Erythroblast (primary cell): ENCODE measurements around the gene TRAPPC2L.
"Not testable (repeated sequence)": the region's sequence is repeated elsewhere in the genome, so short reads cannot be mapped to it uniquely, and the experiment has no call there.

Source experiments
- DNase-seq, 2 experiments: peaks; one replicate each; lab custom pipeline; 2025; lab: John Stamatoyannopoulos, UW
- GATA1 ChIP-seq: IDR thresholded peaks from 2 replicates; pipeline ENCODE4 v1.6.1; 2011; ENCODE audit warnings: low read depth, mild to moderate bottlenecking, control low read depth, low read length, moderate library complexity
- POLR2A ChIP-seq: IDR thresholded peaks from 2 replicates; pipeline ENCODE4 v1.6.1; 2011; ENCODE audit warnings: mild to moderate bottlenecking, low read length

TRAPPC2L gene

DNA sequence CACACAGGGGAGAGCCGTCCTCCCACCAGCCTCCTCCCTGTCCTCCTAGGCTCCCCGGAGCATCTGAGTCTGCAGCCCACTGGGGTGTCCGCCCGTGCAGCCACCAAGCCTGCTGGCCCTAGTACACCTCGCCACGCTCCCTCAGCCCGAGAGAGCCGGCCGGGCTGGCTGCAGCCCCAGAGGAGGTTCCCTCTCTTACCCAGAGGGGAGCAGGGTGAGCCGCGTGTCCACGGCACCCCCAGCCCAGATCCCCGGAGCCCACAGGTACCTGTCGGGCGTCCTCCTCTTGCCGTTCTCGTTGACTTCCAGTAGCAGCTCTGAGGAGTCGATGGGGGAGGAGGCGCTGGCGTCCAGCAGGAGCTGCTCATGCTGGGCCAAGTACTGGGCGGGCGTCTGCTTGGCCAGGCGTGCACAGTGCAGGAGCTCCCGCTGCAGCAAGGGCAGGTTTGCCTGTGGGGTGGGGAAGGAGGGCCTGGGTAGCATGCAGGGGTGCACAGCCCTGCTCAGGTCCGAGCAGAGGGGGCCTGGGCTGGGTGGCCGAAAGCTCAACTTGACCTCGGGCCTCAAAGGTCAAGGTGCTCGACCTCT is 28.9 kb downstream of the TRAPPC2L start:
- no peak for DNase-seq
- TF ChIP-seq POLR2A (no peak), GATA1 (no peak)

GRCh38 chr16:88886420-88886844 is 29.5 kb downstream of the TRAPPC2L start:
- no peak for DNase-seq
- no peak for TF ChIP-seq GATA1
- TF ChIP-seq POLR2A = no peak

DNA sequence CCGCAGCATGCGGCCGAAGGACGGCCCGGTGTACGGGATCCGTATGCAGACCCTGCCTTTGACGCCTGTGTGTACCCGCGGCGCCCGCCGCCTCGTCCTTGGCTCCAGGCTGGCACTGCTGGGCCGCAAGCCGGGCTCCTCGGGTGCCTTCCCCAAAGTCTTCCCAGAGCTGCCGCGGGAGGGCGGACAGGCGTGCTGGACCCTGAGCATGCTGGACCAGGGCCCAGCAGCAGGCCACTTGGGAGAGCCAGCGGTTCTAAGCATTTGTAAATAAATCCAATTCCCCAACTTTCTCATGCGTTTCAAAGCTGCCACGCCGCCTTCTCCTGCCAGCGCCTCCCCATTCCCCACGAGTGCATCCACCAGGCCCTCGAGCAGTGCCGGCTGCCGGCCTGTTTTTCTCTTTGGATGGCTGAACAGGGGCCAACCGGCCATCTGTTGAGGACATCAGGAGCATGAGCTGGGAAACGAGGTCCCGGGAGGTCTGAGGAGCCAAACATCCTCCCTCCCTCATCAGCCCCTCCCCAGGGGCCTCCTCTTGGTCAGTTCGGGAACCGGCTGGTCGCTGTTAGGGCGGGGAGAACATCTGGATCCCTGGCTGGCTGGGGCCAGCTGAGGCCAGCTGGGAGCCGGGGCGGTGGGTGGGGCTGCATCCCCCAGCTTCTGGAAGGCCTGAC is 30.1 kb downstream of the TRAPPC2L start:
- TF ChIP-seq GATA1 (no peak), POLR2A (no peak)
- no peak for DNase-seq

GRCh38 chr16:88888057-88888456 is 31.1 kb downstream of the TRAPPC2L start:
- DNase-seq = no peak
- no peak for TF ChIP-seq POLR2A
- TF ChIP-seq GATA1 = no peak

GRCh38 chr16:88888461-88889387 is 31.8 kb downstream of the TRAPPC2L start:
- DNase-seq = peak in 1 of 2 experiments; percentile 45
- TF ChIP-seq POLR2A (no peak), GATA1 (no peak)

DNA sequence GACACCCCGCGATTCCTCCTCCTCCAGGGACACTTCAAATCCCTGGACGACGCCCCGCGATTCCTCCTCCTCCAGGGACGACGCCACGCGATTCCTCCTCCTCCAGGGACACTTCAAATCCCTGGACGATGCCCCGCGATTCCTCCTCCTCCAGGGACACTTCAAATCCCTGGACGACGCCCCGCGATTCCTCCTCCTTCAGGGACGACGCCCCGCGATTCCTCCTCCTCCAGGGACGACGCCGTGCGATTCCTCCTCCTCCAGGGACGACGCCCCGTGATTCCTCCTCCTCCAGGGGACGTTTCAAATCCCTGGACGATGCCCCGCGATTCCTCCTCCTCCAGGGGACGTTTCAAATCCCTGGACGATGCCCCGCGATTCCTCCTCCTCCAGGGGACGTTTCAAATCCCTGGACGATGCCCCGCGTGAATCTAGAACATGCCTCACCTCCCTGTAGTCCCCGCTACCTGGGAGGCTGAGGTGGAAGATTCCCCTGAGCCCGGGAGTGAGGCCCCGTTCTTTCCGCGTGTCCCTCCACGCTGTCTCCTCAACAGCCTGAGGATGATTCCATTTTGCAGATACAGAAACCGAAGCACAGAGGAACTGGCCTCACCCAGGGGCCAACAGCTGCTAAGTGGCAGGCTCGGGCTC is 32.9 kb downstream of the TRAPPC2L start:
- DNase-seq = not testable (repeated sequence)

GRCh38 chr16:88891083-88891482 is 34.2 kb downstream of the TRAPPC2L start:
- no peak for DNase-seq
- TF ChIP-seq POLR2A (no peak), GATA1 (no peak)

DNA sequence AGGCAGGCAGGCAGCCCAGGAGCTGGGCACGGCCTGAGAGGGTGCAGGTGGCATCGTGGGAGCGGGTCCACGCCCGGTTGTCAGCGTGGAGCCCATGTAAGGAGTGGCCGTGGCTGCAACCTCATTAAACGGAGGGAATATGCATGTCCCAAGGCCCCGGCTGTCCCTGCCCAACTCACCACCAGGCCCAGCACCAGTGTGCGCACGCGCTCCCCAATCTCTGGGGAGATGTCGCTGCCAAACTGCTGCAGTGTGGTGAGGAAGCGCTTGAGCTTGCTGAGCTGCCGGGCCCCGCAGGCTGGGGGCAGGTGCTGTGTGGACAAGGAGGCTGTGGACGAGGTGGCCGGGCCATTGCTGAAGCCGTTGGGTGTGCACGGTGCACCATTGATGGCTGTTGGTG is 35.1 kb downstream of the TRAPPC2L start:
- no peak for DNase-seq
- TF ChIP-seq GATA1 (no peak), POLR2A (no peak)

- TF ChIP-seq GATA1 (no peak), POLR2A (no peak)
Measured at GRCh38 chr16:88893127-88893968, 36.4 kb downstream of the TRAPPC2L start.

DNA sequence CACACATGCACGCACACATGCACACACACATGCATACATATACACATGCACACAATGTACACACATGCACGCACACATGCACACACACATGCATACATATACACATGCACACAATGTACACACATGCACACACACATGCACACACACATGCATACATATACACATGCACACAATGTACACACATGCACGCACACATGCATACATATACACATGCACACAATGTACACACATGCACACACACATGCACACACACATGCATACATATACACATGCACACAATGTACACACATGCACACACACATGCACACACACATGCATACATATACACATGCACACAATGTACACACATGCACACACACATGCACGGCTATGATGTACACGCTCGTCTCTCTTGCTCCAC is 37.3 kb downstream of the TRAPPC2L start:
- not testable (repeated sequence) for DNase-seq

More at GRCh38 chr16:88893127-88893968, 36.4 kb downstream of the TRAPPC2L start:
- DNase-seq = no peak

GRCh38 chr16:88894681-88895300 is 37.9 kb downstream of the TRAPPC2L start:
- no peak for TF ChIP-seq POLR2A
- no peak for TF ChIP-seq GATA1
- no peak for DNase-seq

- TF ChIP-seq GATA1 (no peak), POLR2A (no peak)
- DNase-seq = no peak
Measured at GRCh38 chr16:88895335-88895734, 38.4 kb downstream of the TRAPPC2L start.
